DOHH2 (cell line): ENCODE results near the gene PKIB.
"Not testable (repeated sequence)": the region's sequence is repeated elsewhere in the genome, so short reads cannot be mapped to it uniquely, and the experiment has no call there.

Experiments
- H3F3A ChIP-seq: fragments of 200-600 bp; sonication (generic), shearing (Covaris generic); 2 replicates; pipeline ENCODE4 v1.6.0; 2016; ENCODE audit warnings: antibody characterized with exemption, mild to moderate bottlenecking; ENCODE audit not compliant: control insufficient read depth, insufficient read depth
- H3K27ac ChIP-seq: fragments of 200-600 bp; sonication (generic); 2 replicates; pipeline ENCODE4 v1.5.1; 2014; ENCODE audit warnings: low read depth, mild to moderate bottlenecking, low read length, moderate library complexity
- H3K27me3 ChIP-seq: fragments of 200-600 bp; sonication (generic); 2 replicates; pipeline ENCODE4 v1.6.1; 2014; ENCODE audit warnings: mild to moderate bottlenecking, low read length, mixed read lengths; ENCODE audit not compliant: control insufficient read depth
- H3K36me3 ChIP-seq: fragments of 200-600 bp; sonication (generic); 2 replicates; pipeline ENCODE4 v1.6.1; 2014; ENCODE audit warnings: mild to moderate bottlenecking, low read length, moderate library complexity, mixed read lengths; ENCODE audit not compliant: control insufficient read depth
- H3K4me1 ChIP-seq: fragments of 200-600 bp; sonication (generic); 2 replicates; pipeline ENCODE4 v1.6.1; 2014; ENCODE audit warnings: mild to moderate bottlenecking, low read length, mixed read lengths; ENCODE audit not compliant: control insufficient read depth
- H3K4me2 ChIP-seq: fragments of 200-600 bp; sonication (generic); 2 replicates; pipeline ENCODE4 v1.6.0; 2014; ENCODE audit warnings: mild to moderate bottlenecking, low read length, moderate library complexity
- H3K4me3 ChIP-seq: fragments of 200-600 bp; sonication (generic); 2 replicates; pipeline ENCODE4 v1.5.1; 2014; ENCODE audit warnings: mild to moderate bottlenecking, low read length, mixed read lengths
- H3K79me2 ChIP-seq: fragments of 200-600 bp; sonication (generic); 2 replicates; pipeline ENCODE4 v1.6.1; 2014; ENCODE audit warnings: mild to moderate bottlenecking, low read length, mixed read lengths; ENCODE audit not compliant: control insufficient read depth
- H3K9me2 ChIP-seq: fragments of 200-600 bp; sonication (generic); replicated peaks from 2 replicates; pipeline ENCODE4 v1.6.1; 2014; ENCODE audit warnings: mild to moderate bottlenecking, low read length, mixed read lengths; ENCODE audit not compliant: control insufficient read depth
- H3K9me3 ChIP-seq: fragments of 200-600 bp; sonication (generic); 2 replicates; pipeline ENCODE4 v1.6.1; 2014; ENCODE audit warnings: antibody characterized with exemption, low read length, mixed read lengths; ENCODE audit not compliant: control insufficient read depth, insufficient read depth
- H4K20me1 ChIP-seq: fragments of 200-600 bp; sonication (generic); 2 replicates; pipeline ENCODE4 v1.6.0; 2014; ENCODE audit warnings: low read depth, mild to moderate bottlenecking, antibody characterized with exemption, low read length, moderate library complexity; ENCODE audit not compliant: control insufficient read depth, insufficient read depth
- EZH2phosphoT487 ChIP-seq: fragments of 200-600 bp; sonication (generic); IDR thresholded peaks from 2 replicates; pipeline ENCODE4 v1.6.1; 2017; ENCODE audit warnings: borderline replicate concordance, mild to moderate bottlenecking, antibody characterized with exemption, low read length, moderate library complexity, mixed read lengths
- TF ChIP-seq, protein P1 (sequence below): fragments of 200-600 bp; sonication (generic); IDR thresholded peaks from one replicate; pipeline ENCODE4 v1.5.1; 2014; ENCODE audit warnings: antibody characterized with exemption, mild to moderate bottlenecking, low read depth, low read length; ENCODE audit not compliant: poor library complexity, severe bottlenecking

The PKIB gene

DNA sequence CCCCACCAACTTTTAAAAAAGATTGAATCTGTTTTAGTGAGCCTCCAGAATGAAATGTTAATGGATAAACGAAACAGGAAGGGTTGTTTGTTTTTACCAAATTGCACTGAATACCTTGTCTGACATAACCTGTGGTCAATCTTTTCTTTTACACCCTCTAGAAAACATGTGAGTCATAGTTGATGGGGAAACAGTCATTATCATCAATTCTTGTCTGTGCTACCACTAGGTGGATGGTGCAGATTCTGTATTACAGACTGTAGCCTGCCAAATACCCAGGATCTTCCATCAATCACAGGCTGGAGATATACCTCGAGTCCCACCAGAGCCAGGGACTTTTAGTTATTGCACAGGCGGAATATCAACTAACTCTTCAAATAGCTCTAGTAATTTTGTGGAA, 29.5 kb upstream of the PKIB start:
- Histone ChIP-seq H3K4me2 (no peak overlapping the region), H3K4me3 (no peak overlapping the region), H3F3A (no peaks in the 10 kb centered on the region), H3K27me3 (no peaks in the 10 kb centered on the region), H3K27ac (no peak overlapping the region), H3K9me3 (no peaks in the 10 kb centered on the region), H3K4me1 (no peaks in the 10 kb centered on the region), H3K79me2 (no peaks in the 10 kb centered on the region), H3K36me3 (no peaks in the 10 kb centered on the region), H4K20me1 (no peaks in the 10 kb centered on the region), H3K9me2 (no peaks in the 10 kb centered on the region)
- TF ChIP-seq, protein P1, sequence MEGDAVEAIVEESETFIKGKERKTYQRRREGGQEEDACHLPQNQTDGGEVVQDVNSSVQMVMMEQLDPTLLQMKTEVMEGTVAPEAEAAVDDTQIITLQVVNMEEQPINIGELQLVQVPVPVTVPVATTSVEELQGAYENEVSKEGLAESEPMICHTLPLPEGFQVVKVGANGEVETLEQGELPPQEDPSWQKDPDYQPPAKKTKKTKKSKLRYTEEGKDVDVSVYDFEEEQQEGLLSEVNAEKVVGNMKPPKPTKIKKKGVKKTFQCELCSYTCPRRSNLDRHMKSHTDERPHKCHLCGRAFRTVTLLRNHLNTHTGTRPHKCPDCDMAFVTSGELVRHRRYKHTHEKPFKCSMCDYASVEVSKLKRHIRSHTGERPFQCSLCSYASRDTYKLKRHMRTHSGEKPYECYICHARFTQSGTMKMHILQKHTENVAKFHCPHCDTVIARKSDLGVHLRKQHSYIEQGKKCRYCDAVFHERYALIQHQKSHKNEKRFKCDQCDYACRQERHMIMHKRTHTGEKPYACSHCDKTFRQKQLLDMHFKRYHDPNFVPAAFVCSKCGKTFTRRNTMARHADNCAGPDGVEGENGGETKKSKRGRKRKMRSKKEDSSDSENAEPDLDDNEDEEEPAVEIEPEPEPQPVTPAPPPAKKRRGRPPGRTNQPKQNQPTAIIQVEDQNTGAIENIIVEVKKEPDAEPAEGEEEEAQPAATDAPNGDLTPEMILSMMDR = no peak
- no peak for TF ChIP-seq EZH2phosphoT487

DNA sequence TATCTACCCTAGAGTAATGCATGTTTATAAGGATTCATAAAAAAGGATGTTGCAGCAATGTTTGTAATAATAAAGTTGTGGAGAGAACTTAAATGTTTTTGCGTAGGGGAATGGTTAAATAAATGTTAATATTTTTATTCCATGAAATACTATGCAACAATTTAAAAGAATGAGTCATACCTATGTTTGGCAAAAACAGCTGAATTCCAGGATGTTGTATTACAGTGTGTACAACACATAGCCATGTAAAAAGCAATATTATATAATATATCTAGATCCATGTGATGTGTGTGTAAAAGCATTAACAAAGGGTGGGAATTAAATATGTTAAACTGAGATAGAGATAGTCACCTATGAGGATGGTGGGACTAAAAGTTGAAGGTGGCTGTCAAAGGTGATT, 21.1 kb upstream of the PKIB start:
- Histone ChIP-seq H3K27me3 (no peaks in the 10 kb centered on the region), H3K4me1 (no peaks in the 10 kb centered on the region), H3K9me3 (no peaks in the 10 kb centered on the region), H3K9me2 (no peaks in the 10 kb centered on the region), H4K20me1 (no peaks in the 10 kb centered on the region), H3K4me3 (no peak overlapping the region), H3K79me2 (no peaks in the 10 kb centered on the region), H3K36me3 (no peaks in the 10 kb centered on the region), H3F3A (no peaks in the 10 kb centered on the region), H3K27ac (no peak overlapping the region), H3K4me2 (no peak overlapping the region)
- no peak for TF ChIP-seq EZH2phosphoT487
- TF ChIP-seq, protein P1 = no peak

DNA sequence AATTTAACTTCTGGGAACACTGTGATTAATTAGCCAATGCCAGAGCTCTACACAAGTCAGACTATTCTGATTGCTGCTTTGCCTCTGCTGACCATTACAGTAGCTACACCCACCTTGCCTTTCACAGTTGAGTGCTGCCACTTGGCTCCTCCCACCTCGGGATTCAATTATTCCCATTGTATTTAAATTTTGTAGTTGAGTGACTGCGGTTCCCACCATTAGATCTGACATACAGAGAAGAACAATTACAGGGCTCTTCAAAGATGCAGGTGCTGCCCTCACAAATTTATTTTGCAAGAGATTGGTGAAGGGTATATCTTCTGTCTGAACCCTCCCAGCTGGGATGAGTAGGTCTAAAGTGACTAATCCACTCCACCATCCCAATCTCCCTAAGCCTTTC, 11.9 kb upstream of the PKIB start:
- not testable (repeated sequence) for H3K4me1 ChIP-seq, H3K27ac ChIP-seq, H3F3A ChIP-seq, H3K27me3 ChIP-seq, H3K9me2 ChIP-seq, H3K36me3 ChIP-seq, H3K4me3 ChIP-seq, H3K4me2 ChIP-seq, H4K20me1 ChIP-seq, H3K79me2 ChIP-seq, H3K9me3 ChIP-seq

DNA sequence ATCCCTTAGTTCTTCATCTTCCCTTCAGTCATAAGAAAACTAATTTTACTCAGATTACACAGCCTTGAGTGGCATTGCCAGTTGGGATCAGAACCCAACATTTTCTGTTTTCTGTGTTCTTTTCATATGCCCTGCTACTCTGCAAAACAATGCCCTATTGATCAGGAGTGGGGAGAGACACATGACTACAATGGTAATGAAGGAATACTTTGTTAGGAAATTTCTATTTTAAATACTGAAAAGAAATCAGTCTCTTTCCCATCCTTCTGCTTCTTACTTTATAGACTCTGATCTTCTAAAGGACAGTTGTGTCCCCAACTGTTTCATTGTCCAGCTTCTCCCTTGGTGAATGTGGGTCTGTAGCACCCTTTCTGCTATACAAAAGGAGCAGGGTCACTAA, 5.5 kb upstream of the PKIB start:
- no peaks in the 10 kb centered on the region for H3K4me1 ChIP-seq
- H3K36me3 ChIP-seq = no peaks in the 10 kb centered on the region
- H3K9me3 ChIP-seq = no peaks in the 10 kb centered on the region
- H3K27me3 ChIP-seq = peaks cover under 1% of the 10 kb centered on the region; the same call in 1 of the 2 replicates
- TF ChIP-seq, protein P1 = no peak
- no peak for TF ChIP-seq EZH2phosphoT487
- no peaks in the 10 kb centered on the region for H3F3A ChIP-seq
- no peaks in the 10 kb centered on the region for H3K9me2 ChIP-seq
- H3K4me2 ChIP-seq = no peak overlapping the region
- H3K79me2 ChIP-seq = no peaks in the 10 kb centered on the region
- no peaks in the 10 kb centered on the region for H4K20me1 ChIP-seq
- H3K4me3 ChIP-seq = no peak overlapping the region
- no peak overlapping the region for H3K27ac ChIP-seq
